HepG2 (cell line): ENCODE data around the gene ZNF419. TPM values are rescaled to one million over a fixed set of nuclear protein-coding genes. Genes with fewer than 3 reads are reported as not detected.

Experiments
- AGO2 ChIP-seq: fragments of 200-400 bp; formaldehyde crosslinking; optimal IDR thresholded peaks from 2 replicates; pipeline ENCODE3; 2017; ENCODE audit warnings: mild to moderate bottlenecking, low read depth, low read length, moderate library complexity
- FOSL2 ChIP-seq: sonication (generic); formaldehyde crosslinking; IDR thresholded peaks from 2 replicates; pipeline ENCODE4 v1.4.0; 2020; ENCODE audit warnings: missing genetic modification reagents
- HIC2 ChIP-seq: sonication (generic); formaldehyde crosslinking; IDR thresholded peaks from 2 replicates; pipeline ENCODE4 v1.9.0; 2022; ENCODE audit warnings: low read depth, missing genetic modification reagents
- KAT2B ChIP-seq: fragments of 150-350 bp; IDR thresholded peaks from 2 replicates; pipeline ENCODE4 v1.6.1; 2014; ENCODE audit warnings: low read depth, low read length, borderline replicate concordance
- MAFF ChIP-seq: IDR thresholded peaks from 2 replicates; pipeline ENCODE4 v1.6.1; 2011; ENCODE audit warnings: low read depth, low read length, improper control_type of control experiment
- SMAD3 ChIP-seq: sonication (generic); formaldehyde crosslinking; IDR thresholded peaks from 2 replicates; pipeline ENCODE4 v1.4.0; 2020; ENCODE audit warnings: missing genetic modification reagents
- YY1 ChIP-seq: IDR thresholded peaks from 2 replicates; pipeline ENCODE4 v1.6.1; 2011; ENCODE audit warnings: low read length, low read depth, moderate library complexity, mild to moderate bottlenecking; ENCODE audit not compliant: insufficient read depth, insufficient replicate concordance
- ZFP41 ChIP-seq: sonication (generic); formaldehyde crosslinking; IDR thresholded peaks from 2 replicates; pipeline ENCODE4 v1.4.0; 2020; ENCODE audit warnings: mild to moderate bottlenecking, missing genetic modification reagents, borderline replicate concordance
- ZNF235 ChIP-seq: sonication (generic); formaldehyde crosslinking; IDR thresholded peaks from 2 replicates; pipeline ENCODE4 v1.8.1; 2023; ENCODE audit warnings: mild to moderate bottlenecking, missing genetic modification reagents, borderline replicate concordance
- ZNF256 ChIP-seq: sonication (generic); formaldehyde crosslinking; conservative IDR thresholded peaks from 2 replicates; pipeline ENCODE4 v1.4.0; 2020; ENCODE audit warnings: missing genetic modification reagents
- ZNF629 ChIP-seq: sonication (generic); formaldehyde crosslinking; conservative IDR thresholded peaks from 2 replicates; pipeline ENCODE4 v1.5.0; 2020; ENCODE audit warnings: missing genetic modification reagents
- polyA plus RNA-seq, 8 experiments: library from polyadenylated mRNA; depleted of rRNA in 3 of 8; stranded (reverse) in 7 of 8; unstranded in 1 of 8; fragments of >200 nt; fragmentation: Illumina TruSeq in 4 of 8; extraction: Trizol in 4 of 8; gene quantifications; 2 replicates each; pipeline versions ENCODE4 v1.2.1 to v1.2.3, GENCODE V29; 2011 to 2016; ENCODE audit warnings: low read depth in 4 of 8, missing spikeins in 1 of 8, mixed read lengths in 1 of 8; ENCODE audit not compliant: insufficient read depth in 1 of 8
- total RNA-seq, 5 experiments: library from RNA; depleted of rRNA; stranded (reverse); fragments of >200 nt; fragmentation: Illumina TruSeq; extraction: Trizol; gene quantifications; 2 replicates each; pipeline ENCODE4 v1.2.3, GENCODE V29; 2016; ENCODE audit warnings: low read depth in 1 of 5
- TF ChIP-seq, protein P1 (sequence below): sonication (generic); formaldehyde crosslinking; IDR thresholded peaks from 2 replicates; pipeline ENCODE4; 2020; ENCODE audit warnings: missing genetic modification reagents, mild to moderate bottlenecking, borderline replicate concordance
- TF ChIP-seq, protein P2 (sequence below): sonication (generic); formaldehyde crosslinking; IDR thresholded peaks from 2 replicates; pipeline ENCODE4 v1.5.0; 2020; ENCODE audit warnings: mild to moderate bottlenecking, missing genetic modification reagents
- TF ChIP-seq, protein P3 (sequence below): IDR thresholded peaks from 2 replicates; pipeline ENCODE4 v1.6.1; 2018; ENCODE audit warnings: missing genetic modification reagents, mild to moderate bottlenecking, missing compliant biosample characterization
- TF ChIP-seq, protein P4 (sequence below): IDR thresholded peaks from 2 replicates; pipeline ENCODE4 v1.6.1; 2016; ENCODE audit warnings: low read depth, missing genetic modification reagents, missing compliant biosample characterization

ZNF419 gene
- total and polyA plus RNA-seq, 2 of the 13 experiments (the other 11 are each of a cell fraction or from before 2014, with no cell fraction given): 8.5 to 8.8 TPM

GRCh38 chr19:57477191-57478008, 10.2 kb upstream of the ZNF419 start, which contains the start of gene ZNF772 (continued):
- TF ChIP-seq, protein P1, sequence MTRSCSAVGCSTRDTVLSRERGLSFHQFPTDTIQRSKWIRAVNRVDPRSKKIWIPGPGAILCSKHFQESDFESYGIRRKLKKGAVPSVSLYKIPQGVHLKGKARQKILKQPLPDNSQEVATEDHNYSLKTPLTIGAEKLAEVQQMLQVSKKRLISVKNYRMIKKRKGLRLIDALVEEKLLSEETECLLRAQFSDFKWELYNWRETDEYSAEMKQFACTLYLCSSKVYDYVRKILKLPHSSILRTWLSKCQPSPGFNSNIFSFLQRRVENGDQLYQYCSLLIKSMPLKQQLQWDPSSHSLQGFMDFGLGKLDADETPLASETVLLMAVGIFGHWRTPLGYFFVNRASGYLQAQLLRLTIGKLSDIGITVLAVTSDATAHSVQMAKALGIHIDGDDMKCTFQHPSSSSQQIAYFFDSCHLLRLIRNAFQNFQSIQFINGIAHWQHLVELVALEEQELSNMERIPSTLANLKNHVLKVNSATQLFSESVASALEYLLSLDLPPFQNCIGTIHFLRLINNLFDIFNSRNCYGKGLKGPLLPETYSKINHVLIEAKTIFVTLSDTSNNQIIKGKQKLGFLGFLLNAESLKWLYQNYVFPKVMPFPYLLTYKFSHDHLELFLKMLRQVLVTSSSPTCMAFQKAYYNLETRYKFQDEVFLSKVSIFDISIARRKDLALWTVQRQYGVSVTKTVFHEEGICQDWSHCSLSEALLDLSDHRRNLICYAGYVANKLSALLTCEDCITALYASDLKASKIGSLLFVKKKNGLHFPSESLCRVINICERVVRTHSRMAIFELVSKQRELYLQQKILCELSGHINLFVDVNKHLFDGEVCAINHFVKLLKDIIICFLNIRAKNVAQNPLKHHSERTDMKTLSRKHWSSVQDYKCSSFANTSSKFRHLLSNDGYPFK (CRISPR knock-in tag): peak; percentile 84; the same call in 1 of the 2 replicates
- TF ChIP-seq MAFF: no peak
- TF ChIP-seq HIC2 (CRISPR knock-in tag): no peak
- peak; percentile 50 for TF ChIP-seq AGO2
- TF ChIP-seq SMAD3 (CRISPR knock-in tag): 0 out of 2 replicates have a peak, but pooled peaks have one; percentile 47
- TF ChIP-seq ZNF256: no peak
- TF ChIP-seq, protein P2, sequence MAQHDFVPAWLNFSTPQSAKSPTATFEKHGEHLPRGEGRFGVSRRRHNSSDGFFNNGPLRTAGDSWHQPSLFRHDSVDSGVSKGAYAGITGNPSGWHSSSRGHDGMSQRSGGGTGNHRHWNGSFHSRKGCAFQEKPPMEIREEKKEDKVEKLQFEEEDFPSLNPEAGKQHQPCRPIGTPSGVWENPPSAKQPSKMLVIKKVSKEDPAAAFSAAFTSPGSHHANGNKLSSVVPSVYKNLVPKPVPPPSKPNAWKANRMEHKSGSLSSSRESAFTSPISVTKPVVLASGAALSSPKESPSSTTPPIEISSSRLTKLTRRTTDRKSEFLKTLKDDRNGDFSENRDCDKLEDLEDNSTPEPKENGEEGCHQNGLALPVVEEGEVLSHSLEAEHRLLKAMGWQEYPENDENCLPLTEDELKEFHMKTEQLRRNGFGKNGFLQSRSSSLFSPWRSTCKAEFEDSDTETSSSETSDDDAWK: no peak
- TF ChIP-seq FOSL2: peak; percentile 16; the same call in 1 of the 2 replicates
- TF ChIP-seq, protein P3, sequence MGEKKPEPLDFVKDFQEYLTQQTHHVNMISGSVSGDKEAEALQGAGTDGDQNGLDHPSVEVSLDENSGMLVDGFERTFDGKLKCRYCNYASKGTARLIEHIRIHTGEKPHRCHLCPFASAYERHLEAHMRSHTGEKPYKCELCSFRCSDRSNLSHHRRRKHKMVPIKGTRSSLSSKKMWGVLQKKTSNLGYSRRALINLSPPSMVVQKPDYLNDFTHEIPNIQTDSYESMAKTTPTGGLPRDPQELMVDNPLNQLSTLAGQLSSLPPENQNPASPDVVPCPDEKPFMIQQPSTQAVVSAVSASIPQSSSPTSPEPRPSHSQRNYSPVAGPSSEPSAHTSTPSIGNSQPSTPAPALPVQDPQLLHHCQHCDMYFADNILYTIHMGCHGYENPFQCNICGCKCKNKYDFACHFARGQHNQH (CRISPR knock-in tag): 0 out of 2 replicates have a peak, but pooled peaks have one; percentile 46
- TF ChIP-seq, protein P4, sequence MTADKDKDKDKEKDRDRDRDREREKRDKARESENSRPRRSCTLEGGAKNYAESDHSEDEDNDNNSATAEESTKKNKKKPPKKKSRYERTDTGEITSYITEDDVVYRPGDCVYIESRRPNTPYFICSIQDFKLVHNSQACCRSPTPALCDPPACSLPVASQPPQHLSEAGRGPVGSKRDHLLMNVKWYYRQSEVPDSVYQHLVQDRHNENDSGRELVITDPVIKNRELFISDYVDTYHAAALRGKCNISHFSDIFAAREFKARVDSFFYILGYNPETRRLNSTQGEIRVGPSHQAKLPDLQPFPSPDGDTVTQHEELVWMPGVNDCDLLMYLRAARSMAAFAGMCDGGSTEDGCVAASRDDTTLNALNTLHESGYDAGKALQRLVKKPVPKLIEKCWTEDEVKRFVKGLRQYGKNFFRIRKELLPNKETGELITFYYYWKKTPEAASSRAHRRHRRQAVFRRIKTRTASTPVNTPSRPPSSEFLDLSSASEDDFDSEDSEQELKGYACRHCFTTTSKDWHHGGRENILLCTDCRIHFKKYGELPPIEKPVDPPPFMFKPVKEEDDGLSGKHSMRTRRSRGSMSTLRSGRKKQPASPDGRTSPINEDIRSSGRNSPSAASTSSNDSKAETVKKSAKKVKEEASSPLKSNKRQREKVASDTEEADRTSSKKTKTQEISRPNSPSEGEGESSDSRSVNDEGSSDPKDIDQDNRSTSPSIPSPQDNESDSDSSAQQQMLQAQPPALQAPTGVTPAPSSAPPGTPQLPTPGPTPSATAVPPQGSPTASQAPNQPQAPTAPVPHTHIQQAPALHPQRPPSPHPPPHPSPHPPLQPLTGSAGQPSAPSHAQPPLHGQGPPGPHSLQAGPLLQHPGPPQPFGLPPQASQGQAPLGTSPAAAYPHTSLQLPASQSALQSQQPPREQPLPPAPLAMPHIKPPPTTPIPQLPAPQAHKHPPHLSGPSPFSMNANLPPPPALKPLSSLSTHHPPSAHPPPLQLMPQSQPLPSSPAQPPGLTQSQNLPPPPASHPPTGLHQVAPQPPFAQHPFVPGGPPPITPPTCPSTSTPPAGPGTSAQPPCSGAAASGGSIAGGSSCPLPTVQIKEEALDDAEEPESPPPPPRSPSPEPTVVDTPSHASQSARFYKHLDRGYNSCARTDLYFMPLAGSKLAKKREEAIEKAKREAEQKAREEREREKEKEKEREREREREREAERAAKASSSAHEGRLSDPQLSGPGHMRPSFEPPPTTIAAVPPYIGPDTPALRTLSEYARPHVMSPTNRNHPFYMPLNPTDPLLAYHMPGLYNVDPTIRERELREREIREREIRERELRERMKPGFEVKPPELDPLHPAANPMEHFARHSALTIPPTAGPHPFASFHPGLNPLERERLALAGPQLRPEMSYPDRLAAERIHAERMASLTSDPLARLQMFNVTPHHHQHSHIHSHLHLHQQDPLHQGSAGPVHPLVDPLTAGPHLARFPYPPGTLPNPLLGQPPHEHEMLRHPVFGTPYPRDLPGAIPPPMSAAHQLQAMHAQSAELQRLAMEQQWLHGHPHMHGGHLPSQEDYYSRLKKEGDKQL: no peak
- no peak for TF ChIP-seq KAT2B
- peak; percentile 41; the same call in 1 of the 2 replicates for TF ChIP-seq ZFP41 (CRISPR knock-in tag)
- 0 out of 2 replicates have a peak, but pooled peaks have one; percentile 6 for TF ChIP-seq ZNF629
- peak; percentile 91; the same call in 1 of the 2 replicates for TF ChIP-seq ZNF235
- TF ChIP-seq YY1: peak; percentile 82
